Measurements from ENCODE around the gene ODAM.
"Not testable (repeated sequence)": the region's sequence is repeated elsewhere in the genome, so short reads cannot be mapped to it uniquely, and the experiment has no call there.

ODAM gene

GRCh38 chr4:70225824-70226223 is 30.3 kb downstream of the ODAM start, which contains the start of gene FDCSP:
TSS of gene FDCSP (plus strand) at chr4:70226124. CDS start at chr4:70231195, 5,071 bp downstream.
- Histone ChIP-seq H3K27me3 (ENCODE audit: insufficient read depth, low read depth) (no peaks in the 10 kb centered on the region), H3K36me3 (ENCODE audit: insufficient read depth) (no peaks in the 10 kb centered on the region), H2AFZ (ENCODE audit: low read depth) (no peak within 1 kb of the TSS), H3K9ac (no peak within 1 kb of the TSS), H3K79me2 (ENCODE audit: insufficient read depth, low read depth) (no peaks in the 10 kb centered on the region), H3K4me1 (ENCODE audit: low read depth, poor library complexity, severe bottlenecking) (no peaks in the 10 kb centered on the region), H4K20me1 (ENCODE audit: insufficient read depth) (no peaks in the 10 kb centered on the region), H3K4me3 (IDR thresholded peaks at IDR 0.05; ENCODE audit: insufficient read depth, low read depth, low read length) (no peak within 1 kb of the TSS), H3K27ac (no peak within 1 kb of the TSS), H3K4me2 (no peak within 1 kb of the TSS)
- TF ChIP-seq CTCF (conservative IDR thresholded peaks at IDR 0.05; ENCODE audit: low read depth, low read length) = no peak

GRCh38 chr4:70236125-70236524 is 40.6 kb downstream of the ODAM start:
- no peak overlapping the region for H3K4me3 ChIP-seq (IDR thresholded peaks at IDR 0.05; ENCODE audit: insufficient read depth, low read depth, low read length)
- no peaks in the 10 kb centered on the region for H3K36me3 ChIP-seq (ENCODE audit: insufficient read depth)
- H2AFZ ChIP-seq (ENCODE audit: low read depth) = no peak overlapping the region
- H3K27me3 ChIP-seq (ENCODE audit: insufficient read depth, low read depth) = no peaks in the 10 kb centered on the region
- H3K4me1 ChIP-seq (ENCODE audit: low read depth, poor library complexity, severe bottlenecking) = no peaks in the 10 kb centered on the region
- H3K27ac ChIP-seq = no peak overlapping the region
- H4K20me1 ChIP-seq (ENCODE audit: insufficient read depth) = no peaks in the 10 kb centered on the region
- H3K4me2 ChIP-seq = no peak overlapping the region
- TF ChIP-seq CTCF (conservative IDR thresholded peaks at IDR 0.05; ENCODE audit: low read depth, low read length) = no peak
- H3K9ac ChIP-seq = no peak overlapping the region
- H3K79me2 ChIP-seq (ENCODE audit: insufficient read depth, low read depth) = no peaks in the 10 kb centered on the region

GRCh38 chr4:70239131-70239883 is 43.8 kb downstream of the ODAM start:
- Histone ChIP-seq H4K20me1 (ENCODE audit: insufficient read depth) (no peaks in the 10 kb centered on the region), H3K4me1 (ENCODE audit: low read depth, poor library complexity, severe bottlenecking) (no peaks in the 10 kb centered on the region), H3K9ac (no peak overlapping the region), H3K4me2 (no peak overlapping the region), H3K79me2 (ENCODE audit: insufficient read depth, low read depth) (no peaks in the 10 kb centered on the region), H3K27ac (no peak overlapping the region), H3K27me3 (ENCODE audit: insufficient read depth, low read depth) (no peaks in the 10 kb centered on the region), H3K36me3 (ENCODE audit: insufficient read depth) (no peaks in the 10 kb centered on the region), H3K4me3 (IDR thresholded peaks at IDR 0.05; ENCODE audit: insufficient read depth, low read depth, low read length) (no peak overlapping the region), H2AFZ (ENCODE audit: low read depth) (no peak overlapping the region)
- no peak for TF ChIP-seq CTCF (conservative IDR thresholded peaks at IDR 0.05; ENCODE audit: low read depth, low read length)

- H3K4me3 ChIP-seq (IDR thresholded peaks at IDR 0.05; ENCODE audit: insufficient read depth, low read depth, low read length) = no peak overlapping the region
- no peak overlapping the region for H3K27ac ChIP-seq
- H3K79me2 ChIP-seq (ENCODE audit: insufficient read depth, low read depth) = no peaks in the 10 kb centered on the region
- TF ChIP-seq CTCF (conservative IDR thresholded peaks at IDR 0.05; ENCODE audit: low read depth, low read length) = no peak
- H4K20me1 ChIP-seq (ENCODE audit: insufficient read depth) = no peaks in the 10 kb centered on the region
- H3K9ac ChIP-seq = no peak overlapping the region
- H3K4me2 ChIP-seq = no peak overlapping the region
- no peak overlapping the region for H2AFZ ChIP-seq (ENCODE audit: low read depth)
- H3K4me1 ChIP-seq (ENCODE audit: low read depth, poor library complexity, severe bottlenecking) = no peaks in the 10 kb centered on the region
- H3K36me3 ChIP-seq (ENCODE audit: insufficient read depth) = no peaks in the 10 kb centered on the region
- H3K27me3 ChIP-seq (ENCODE audit: insufficient read depth, low read depth) = no peaks in the 10 kb centered on the region
Measured at GRCh38 chr4:70239884-70240591, 44.5 kb downstream of the ODAM start.

- H4K20me1 ChIP-seq (ENCODE audit: insufficient read depth); H3K4me2 ChIP-seq; H3K9ac ChIP-seq; H2AFZ ChIP-seq (ENCODE audit: low read depth); H3K27ac ChIP-seq; H3K79me2 ChIP-seq (ENCODE audit: insufficient read depth, low read depth); H3K36me3 ChIP-seq (ENCODE audit: insufficient read depth); H3K4me3 ChIP-seq (IDR thresholded peaks at IDR 0.05; ENCODE audit: insufficient read depth, low read depth, low read length); H3K4me1 ChIP-seq (ENCODE audit: low read depth, poor library complexity, severe bottlenecking); H3K27me3 ChIP-seq (ENCODE audit: insufficient read depth, low read depth): not testable (repeated sequence)
Measured at GRCh38 chr4:70242297-70242696, 46.8 kb downstream of the ODAM start, which contains the start of gene CSN3. TSS of gene CSN3 (plus strand) at chr4:70242597. CDS start at chr4:70244820, 2,223 bp downstream.
